HEK293 (cell line): ENCODE data around the gene TNS3.
A peak's percentile ranks its signal among the peaks of the same experiment; 100 is the strongest.

Experiments
- CTCF ChIA-PET: fragments of 350-600 bp; formaldehyde crosslinking; extraction: SDS; loops from one replicate; lab custom pipeline; 2021; ENCODE audit warnings: antibody characterized with exemption; lab: Yijun Ruan, JAX
- POLR2A ChIA-PET: fragments of 300-600 bp; formaldehyde crosslinking; extraction: SDS; loops from one replicate; lab custom pipeline; 2020; ENCODE audit warnings: antibody characterized with exemption, inconsistent platforms; lab: Yijun Ruan, JAX
- H3K27ac ChIP-seq: fragments of 200-500 bp; sonication (Bioruptor generic); 2 replicates; pipeline ENCODE4 v1.5.1; 2014; ENCODE audit warnings: low read depth, low read length, control low read depth, inconsistent platforms; ENCODE audit errors: extremely low read depth
- H3K36me3 ChIP-seq, 2 experiments: fragments of 200-500 bp in 1 of 2; sonication (Bioruptor generic) in 1 of 2; 1 replicate in 1 of 2; 2 replicates in 1 of 2; pipeline ENCODE4 v1.5.1; 2014 to 2017; ENCODE audit warnings: inconsistent platforms in 2 of 2, low read length in 2 of 2; ENCODE audit not compliant: control insufficient read depth in 2 of 2, insufficient read depth in 1 of 2
- H3K4me1 ChIP-seq: fragments of 200-500 bp; sonication (Bioruptor generic); 2 replicates; pipeline ENCODE4 v1.5.1; 2014; ENCODE audit warnings: mild to moderate bottlenecking, low read length, inconsistent platforms; ENCODE audit not compliant: control insufficient read depth, insufficient read depth
- H3K4me3 ChIP-seq: 2 replicates; pipeline ENCODE4 v1.5.1; 2011; ENCODE audit warnings: low read depth, mild to moderate bottlenecking, control low read depth, low read length, moderate library complexity
- H3K9me3 ChIP-seq: fragments of 200-500 bp; sonication (Bioruptor generic); 2 replicates; pipeline ENCODE4 v1.5.1; 2014; ENCODE audit warnings: low read depth, low read length, inconsistent platforms; ENCODE audit not compliant: control insufficient read depth, insufficient read depth
- GLIS1 ChIP-seq: fragments of 450-650 bp; formaldehyde crosslinking; IDR thresholded peaks from 2 replicates; pipeline ENCODE4 v1.5.1; 2016; ENCODE audit warnings: missing biosample characterization, missing genetic modification characterization
- KLF17 ChIP-seq: fragments of 450-650 bp; formaldehyde crosslinking; IDR thresholded peaks from 2 replicates; pipeline ENCODE4 v1.5.1; 2016; ENCODE audit warnings: missing biosample characterization, missing genetic modification characterization
- REPIN1 ChIP-seq: fragments of 450-650 bp; formaldehyde crosslinking; IDR thresholded peaks from 2 replicates; pipeline ENCODE4 v1.5.1; 2017; ENCODE audit warnings: missing biosample characterization, missing genetic modification characterization, low read depth
- SP2 ChIP-seq: fragments of 450-650 bp; formaldehyde crosslinking; IDR thresholded peaks from 2 replicates; pipeline ENCODE4 v1.5.1; 2016; ENCODE audit warnings: missing biosample characterization, missing genetic modification characterization
- ZBTB17 ChIP-seq: fragments of 450-650 bp; formaldehyde crosslinking; IDR thresholded peaks from 2 replicates; pipeline ENCODE4 v1.5.1; 2016; ENCODE audit warnings: missing biosample characterization, missing genetic modification characterization
- ZBTB7A ChIP-seq: fragments of 450-650 bp; formaldehyde crosslinking; IDR thresholded peaks from 2 replicates; pipeline ENCODE4 v1.5.1; 2016; ENCODE audit warnings: low read depth, missing biosample characterization, missing genetic modification characterization
- ZIC2 ChIP-seq: fragments of 450-650 bp; formaldehyde crosslinking; IDR thresholded peaks from 2 replicates; pipeline ENCODE4 v1.5.1; 2016; ENCODE audit warnings: missing biosample characterization, missing genetic modification characterization
- ZNF10 ChIP-seq: fragments of 450-650 bp; formaldehyde crosslinking; IDR thresholded peaks from 2 replicates; pipeline ENCODE4 v1.5.1; 2017; ENCODE audit warnings: missing biosample characterization, missing genetic modification characterization
- ZNF112 ChIP-seq: fragments of 450-650 bp; formaldehyde crosslinking; IDR thresholded peaks from 2 replicates; pipeline ENCODE4 v1.5.0; 2017; ENCODE audit warnings: missing biosample characterization, missing genetic modification characterization
- ZNF132 ChIP-seq: fragments of 450-650 bp; formaldehyde crosslinking; IDR thresholded peaks from 2 replicates; pipeline ENCODE4 v1.5.1; 2017; ENCODE audit warnings: missing biosample characterization, missing genetic modification characterization, borderline replicate concordance
- ZNF23 ChIP-seq: fragments of 450-650 bp; formaldehyde crosslinking; IDR thresholded peaks from 2 replicates; pipeline ENCODE4 v1.5.1; 2016; ENCODE audit warnings: missing biosample characterization, missing genetic modification characterization, borderline replicate concordance
- ZNF324 ChIP-seq: fragments of 450-650 bp; formaldehyde crosslinking; IDR thresholded peaks from 2 replicates; pipeline ENCODE4 v1.5.1; 2016; ENCODE audit warnings: missing biosample characterization, missing genetic modification characterization
- ZNF433 ChIP-seq: fragments of 450-650 bp; formaldehyde crosslinking; IDR thresholded peaks from 2 replicates; pipeline ENCODE4 v1.5.1; 2016; ENCODE audit warnings: missing biosample characterization, missing genetic modification characterization, low read depth
- ZNF501 ChIP-seq: fragments of 450-650 bp; formaldehyde crosslinking; IDR thresholded peaks from 2 replicates; pipeline ENCODE4 v1.5.1; 2016; ENCODE audit warnings: missing biosample characterization, missing genetic modification characterization
- ZNF621 ChIP-seq: fragments of 450-650 bp; formaldehyde crosslinking; IDR thresholded peaks from 2 replicates; pipeline ENCODE4 v1.5.1; 2017; ENCODE audit warnings: missing biosample characterization, missing genetic modification characterization
- ZNF658 ChIP-seq: fragments of 450-650 bp; formaldehyde crosslinking; IDR thresholded peaks from 2 replicates; pipeline ENCODE4; 2016; ENCODE audit warnings: missing biosample characterization, missing genetic modification characterization
- ZNF677 ChIP-seq: fragments of 450-650 bp; IDR thresholded peaks from 2 replicates; pipeline ENCODE4 v1.5.0; 2018; ENCODE audit warnings: missing biosample characterization, mild to moderate bottlenecking, missing genetic modification characterization, moderate library complexity
- ZNF791 ChIP-seq: fragments of 450-650 bp; formaldehyde crosslinking; IDR thresholded peaks from 2 replicates; pipeline ENCODE4 v1.5.1; 2016; ENCODE audit warnings: missing biosample characterization, missing genetic modification characterization
- ZNF837 ChIP-seq: fragments of 450-650 bp; formaldehyde crosslinking; IDR thresholded peaks from 2 replicates; pipeline ENCODE4 v1.5.1; 2016; ENCODE audit warnings: missing biosample characterization, missing genetic modification characterization
- TF ChIP-seq, protein P1 (sequence below): fragments of 450-650 bp; formaldehyde crosslinking; IDR thresholded peaks from 2 replicates; pipeline ENCODE4 v1.5.1; 2017; ENCODE audit warnings: missing biosample characterization, missing genetic modification characterization
- TF ChIP-seq, protein P2 (sequence below): fragments of 450-650 bp; formaldehyde crosslinking; IDR thresholded peaks from 2 replicates; pipeline ENCODE4 v1.5.1; 2016; ENCODE audit warnings: missing biosample characterization, missing genetic modification characterization
- TF ChIP-seq, protein P3 (sequence below): fragments of 450-650 bp; formaldehyde crosslinking; IDR thresholded peaks from 2 replicates; pipeline ENCODE4 v1.5.1; 2017; ENCODE audit warnings: missing biosample characterization, mild to moderate bottlenecking, missing genetic modification characterization, moderate library complexity

The TNS3 gene

GRCh38 chr7:47479821-47480575, 101.9 kb downstream of the TNS3 start:
- TF ChIP-seq ZNF658 (tag by site-specific recombination) (no peak), ZNF677 (tag by site-specific recombination) (no peak), SP2 (tag by site-specific recombination) (no peak), ZNF324 (tag by site-specific recombination) (no peak), ZNF23 (no peak), ZIC2 (tag by site-specific recombination) (0 out of 2 replicates have a peak, but pooled peaks have one; percentile 34), ZNF132 (tag by site-specific recombination) (no peak), REPIN1 (tag by site-specific recombination) (no peak), ZNF501 (tag by site-specific recombination) (no peak), ZNF791 (tag by site-specific recombination) (no peak), ZBTB7A (tag by site-specific recombination) (no peak), GLIS1 (peak; percentile 69), ZNF837 (no peak), ZNF621 (tag by site-specific recombination) (no peak)
- TF ChIP-seq, protein P1, sequence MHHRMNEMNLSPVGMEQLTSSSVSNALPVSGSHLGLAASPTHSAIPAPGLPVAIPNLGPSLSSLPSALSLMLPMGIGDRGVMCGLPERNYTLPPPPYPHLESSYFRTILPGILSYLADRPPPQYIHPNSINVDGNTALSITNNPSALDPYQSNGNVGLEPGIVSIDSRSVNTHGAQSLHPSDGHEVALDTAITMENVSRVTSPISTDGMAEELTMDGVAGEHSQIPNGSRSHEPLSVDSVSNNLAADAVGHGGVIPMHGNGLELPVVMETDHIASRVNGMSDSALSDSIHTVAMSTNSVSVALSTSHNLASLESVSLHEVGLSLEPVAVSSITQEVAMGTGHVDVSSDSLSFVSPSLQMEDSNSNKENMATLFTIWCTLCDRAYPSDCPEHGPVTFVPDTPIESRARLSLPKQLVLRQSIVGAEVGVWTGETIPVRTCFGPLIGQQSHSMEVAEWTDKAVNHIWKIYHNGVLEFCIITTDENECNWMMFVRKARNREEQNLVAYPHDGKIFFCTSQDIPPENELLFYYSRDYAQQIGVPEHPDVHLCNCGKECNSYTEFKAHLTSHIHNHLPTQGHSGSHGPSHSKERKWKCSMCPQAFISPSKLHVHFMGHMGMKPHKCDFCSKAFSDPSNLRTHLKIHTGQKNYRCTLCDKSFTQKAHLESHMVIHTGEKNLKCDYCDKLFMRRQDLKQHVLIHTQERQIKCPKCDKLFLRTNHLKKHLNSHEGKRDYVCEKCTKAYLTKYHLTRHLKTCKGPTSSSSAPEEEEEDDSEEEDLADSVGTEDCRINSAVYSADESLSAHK = no peak
- TF ChIP-seq, protein P2, sequence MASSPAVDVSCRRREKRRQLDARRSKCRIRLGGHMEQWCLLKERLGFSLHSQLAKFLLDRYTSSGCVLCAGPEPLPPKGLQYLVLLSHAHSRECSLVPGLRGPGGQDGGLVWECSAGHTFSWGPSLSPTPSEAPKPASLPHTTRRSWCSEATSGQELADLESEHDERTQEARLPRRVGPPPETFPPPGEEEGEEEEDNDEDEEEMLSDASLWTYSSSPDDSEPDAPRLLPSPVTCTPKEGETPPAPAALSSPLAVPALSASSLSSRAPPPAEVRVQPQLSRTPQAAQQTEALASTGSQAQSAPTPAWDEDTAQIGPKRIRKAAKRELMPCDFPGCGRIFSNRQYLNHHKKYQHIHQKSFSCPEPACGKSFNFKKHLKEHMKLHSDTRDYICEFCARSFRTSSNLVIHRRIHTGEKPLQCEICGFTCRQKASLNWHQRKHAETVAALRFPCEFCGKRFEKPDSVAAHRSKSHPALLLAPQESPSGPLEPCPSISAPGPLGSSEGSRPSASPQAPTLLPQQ (tag by site-specific recombination) = no peak
- Histone ChIP-seq H3K36me3 (no peaks in the 10 kb centered on the region), H3K4me1 (peaks cover 13% of the 10 kb centered on the region), H3K9me3 (no peaks in the 10 kb centered on the region), H3K4me3 (no peak overlapping the region), H3K27ac (no peak overlapping the region)
- CTCF ChIA-PET = interaction anchor here (0.7 kb wide), 1 partner anchor 72 kb away, joined by 3 read pairs; no protein-coding TSS in a partner anchor
- POLR2A ChIA-PET = interaction anchor here (0.6 kb wide), 2 partner anchors 152 to 205 kb away, joined by 3 read pairs; no protein-coding TSS in a partner anchor

GRCh38 chr7:47478926-47479711, 102.8 kb downstream of the TNS3 start:
- Histone ChIP-seq H3K9me3 (no peaks in the 10 kb centered on the region), H3K27ac (no peak overlapping the region), H3K4me3 (no peak overlapping the region), H3K4me1 (peaks cover 13% of the 10 kb centered on the region), H3K36me3 (no peaks in the 10 kb centered on the region)
- CTCF ChIA-PET = no interaction called here
- POLR2A ChIA-PET = interaction anchor here (0.6 kb wide), 1 partner anchor 151 kb away, joined by 3 read pairs; no protein-coding TSS in a partner anchor
- TF ChIP-seq ZNF10 (tag by site-specific recombination) = no peak
- TF ChIP-seq KLF17 (tag by site-specific recombination) = no peak
- TF ChIP-seq, protein P3, sequence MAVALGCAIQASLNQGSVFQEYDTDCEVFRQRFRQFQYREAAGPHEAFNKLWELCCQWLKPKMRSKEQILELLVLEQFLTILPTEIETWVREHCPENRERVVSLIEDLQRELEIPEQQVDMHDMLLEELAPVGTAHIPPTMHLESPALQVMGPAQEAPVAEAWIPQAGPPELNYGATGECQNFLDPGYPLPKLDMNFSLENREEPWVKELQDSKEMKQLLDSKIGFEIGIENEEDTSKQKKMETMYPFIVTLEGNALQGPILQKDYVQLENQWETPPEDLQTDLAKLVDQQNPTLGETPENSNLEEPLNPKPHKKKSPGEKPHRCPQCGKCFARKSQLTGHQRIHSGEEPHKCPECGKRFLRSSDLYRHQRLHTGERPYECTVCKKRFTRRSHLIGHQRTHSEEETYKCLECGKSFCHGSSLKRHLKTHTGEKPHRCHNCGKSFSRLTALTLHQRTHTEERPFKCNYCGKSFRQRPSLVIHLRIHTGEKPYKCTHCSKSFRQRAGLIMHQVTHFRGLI = no peak
- TF ChIP-seq ZNF433 (tag by site-specific recombination) = no peak
- TF ChIP-seq ZBTB17 (tag by site-specific recombination) = no peak
- TF ChIP-seq ZNF112 (tag by site-specific recombination) = no peak
